ENCODE results near the gene P2RX5.
A peak's percentile ranks its signal among the peaks of the same experiment; 100 is the strongest.
"Not testable (repeated sequence)": the region's sequence is repeated elsewhere in the genome, so short reads cannot be mapped to it uniquely, and the experiment has no call there.

Gene P2RX5, protein sequence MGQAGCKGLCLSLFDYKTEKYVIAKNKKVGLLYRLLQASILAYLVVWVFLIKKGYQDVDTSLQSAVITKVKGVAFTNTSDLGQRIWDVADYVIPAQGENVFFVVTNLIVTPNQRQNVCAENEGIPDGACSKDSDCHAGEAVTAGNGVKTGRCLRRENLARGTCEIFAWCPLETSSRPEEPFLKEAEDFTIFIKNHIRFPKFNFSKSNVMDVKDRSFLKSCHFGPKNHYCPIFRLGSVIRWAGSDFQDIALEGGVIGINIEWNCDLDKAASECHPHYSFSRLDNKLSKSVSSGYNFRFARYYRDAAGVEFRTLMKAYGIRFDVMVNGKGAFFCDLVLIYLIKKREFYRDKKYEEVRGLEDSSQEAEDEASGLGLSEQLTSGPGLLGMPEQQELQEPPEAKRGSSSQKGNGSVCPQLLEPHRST

GRCh38 chr17:3695723-3696411 is at the start of gene P2RX5:
TSS of gene P2RX5 (minus strand) at chr17:3696155. CDS start at chr17:3696005, 150 bp downstream.
- DNase-seq (ENCODE audit: low read depth in 3 of 3): peak in 2 of 3 experiments; percentile 20 to 43

GRCh38 chr17:3745071-3745470 is 49.1 kb upstream of the P2RX5 start:
- no peak for DNase-seq (ENCODE audit: low read depth in 3 of 3)

- no peak for DNase-seq (ENCODE audit: low read depth in 3 of 3)
Measured at GRCh38 chr17:3744014-3744413, 48.1 kb upstream of the P2RX5 start.

- DNase-seq (ENCODE audit: low read depth in 3 of 3): peak in 1 of 3 experiments; percentile 15
Measured at GRCh38 chr17:3740611-3741073, 44.7 kb upstream of the P2RX5 start.

DNA sequence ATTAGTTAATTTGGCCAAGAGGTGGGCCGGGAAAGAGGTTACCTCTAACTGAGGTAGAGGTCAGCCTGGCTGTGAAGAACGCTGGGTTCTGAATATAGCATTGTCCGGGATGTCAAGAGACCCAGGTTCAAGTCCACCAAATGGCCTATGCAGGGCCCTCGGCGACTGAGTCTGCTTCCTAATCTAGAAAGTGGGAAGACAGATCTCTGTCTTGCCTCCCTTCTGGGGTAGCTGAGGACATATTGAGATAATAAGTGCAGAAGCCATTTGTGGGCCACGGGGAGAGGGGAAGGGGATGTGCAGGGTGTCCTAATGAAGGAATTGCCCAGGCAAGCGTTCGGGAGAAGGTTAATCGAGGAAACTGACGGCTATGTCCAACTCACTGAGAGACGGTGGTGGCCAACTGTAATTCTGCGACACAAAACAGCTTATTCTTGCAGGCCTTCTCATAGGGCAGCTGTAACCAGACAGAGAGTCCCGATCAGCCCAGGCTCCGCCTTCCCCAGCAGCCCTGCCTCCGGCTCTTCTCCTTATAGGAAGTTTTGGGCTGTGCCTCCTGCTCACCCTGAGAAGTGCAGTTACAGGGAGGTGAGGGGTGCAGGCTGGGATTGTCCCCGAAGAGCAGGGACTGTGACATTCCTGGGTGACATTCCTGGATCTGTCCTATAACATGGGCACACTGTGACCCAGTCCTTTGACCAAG is 43.6 kb upstream of the P2RX5 start:
- no peak for DNase-seq (ENCODE audit: low read depth in 3 of 3)

DNA sequence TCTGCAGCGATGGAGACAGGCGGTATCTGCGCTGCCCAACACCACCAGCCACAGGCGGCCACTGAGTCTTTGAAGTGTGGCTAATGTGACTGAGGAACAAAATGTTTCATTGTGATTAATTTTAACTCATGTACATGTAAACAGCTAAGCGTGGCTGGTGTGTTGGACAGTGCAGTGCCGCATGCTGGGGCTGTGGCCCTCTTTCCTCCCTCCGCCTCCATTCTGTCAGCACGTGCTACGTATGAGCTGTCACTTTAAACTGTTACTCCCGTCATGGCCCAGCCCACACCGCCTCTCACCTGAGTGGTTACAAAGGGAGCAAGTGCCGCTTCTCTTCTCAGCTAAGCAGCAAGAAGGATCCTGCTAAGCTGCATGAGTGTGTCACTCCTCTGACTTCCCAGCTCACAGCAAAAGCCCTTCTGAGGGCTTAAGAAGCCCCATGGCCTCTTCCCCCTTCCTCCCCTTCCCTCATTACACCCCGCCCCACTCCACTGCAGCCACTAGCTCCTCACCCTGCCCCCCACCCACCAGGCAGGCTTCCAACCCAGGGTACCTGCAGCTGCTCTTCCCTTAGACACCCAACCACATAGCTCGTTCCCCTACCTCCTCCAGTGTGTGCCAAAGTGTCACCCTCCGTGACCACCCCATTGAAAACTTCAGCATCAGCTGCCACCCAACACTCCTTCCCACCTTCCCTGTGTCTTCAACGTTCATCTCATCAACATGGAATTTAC is 42.8 kb upstream of the P2RX5 start:
- peak; percentile 53 to 72 (median 56) for DNase-seq (ENCODE audit: low read depth in 3 of 3)

DNA sequence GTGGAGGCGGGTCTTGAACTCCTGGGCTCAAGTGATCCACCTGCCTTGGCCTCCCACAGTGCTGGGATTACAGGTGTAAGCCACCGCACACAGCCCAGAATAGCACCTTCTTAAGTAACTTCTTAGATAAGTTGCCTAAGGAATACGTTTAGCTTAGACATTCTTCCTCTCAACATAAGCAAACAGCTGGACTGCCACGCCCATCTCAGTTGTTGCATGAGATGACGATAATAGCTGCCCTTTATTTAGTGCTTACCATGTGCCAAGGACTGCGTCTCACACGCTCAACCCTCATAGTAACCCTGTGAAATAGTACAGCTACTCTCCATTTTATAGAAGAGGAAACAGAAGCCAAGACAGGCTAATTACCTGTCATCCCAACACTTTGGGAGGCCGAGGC is 39.6 kb upstream of the P2RX5 start:
- no peak for DNase-seq (ENCODE audit: low read depth in 3 of 3)

GRCh38 chr17:3734911-3735276 is 38.9 kb upstream of the P2RX5 start:
- DNase-seq (ENCODE audit: low read depth in 3 of 3): not testable (repeated sequence)

GRCh38 chr17:3732210-3732621 is 36.3 kb upstream of the P2RX5 start:
- no peak for DNase-seq (ENCODE audit: low read depth in 3 of 3)

DNA sequence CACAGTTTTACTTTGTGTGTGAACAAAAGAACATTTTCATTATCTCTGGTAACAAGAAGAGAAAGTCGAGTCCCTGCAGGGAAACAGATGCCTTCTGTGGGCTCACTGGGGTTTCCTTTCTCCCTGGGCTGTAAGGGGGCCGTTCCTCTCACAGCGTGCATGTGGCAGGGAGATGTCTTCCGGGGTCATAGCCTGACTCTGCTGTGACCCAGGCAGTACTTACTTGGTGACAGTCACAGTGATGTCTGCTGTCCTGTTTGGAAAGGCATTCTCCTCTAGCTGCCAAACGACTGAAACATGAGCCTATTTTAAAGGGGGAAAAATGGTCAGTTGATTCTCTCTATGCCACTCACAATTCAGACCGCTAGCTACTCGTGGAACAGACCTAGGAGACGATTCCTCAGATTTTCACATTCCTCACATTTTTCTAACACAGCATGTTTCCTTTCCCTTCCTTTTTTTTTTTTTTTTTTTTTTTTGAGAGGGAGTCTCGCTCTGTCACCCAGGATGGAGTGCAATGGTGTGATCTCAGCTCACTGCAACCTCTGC is 35.0 kb upstream of the P2RX5 start:
- no peak for DNase-seq (ENCODE audit: low read depth in 3 of 3)

- no peak for DNase-seq (ENCODE audit: low read depth in 3 of 3)
Measured at GRCh38 chr17:3729881-3730280, 33.9 kb upstream of the P2RX5 start.

GRCh38 chr17:3728099-3728498 is 32.1 kb upstream of the P2RX5 start:
- not testable (repeated sequence) for DNase-seq (ENCODE audit: low read depth in 3 of 3)

DNA sequence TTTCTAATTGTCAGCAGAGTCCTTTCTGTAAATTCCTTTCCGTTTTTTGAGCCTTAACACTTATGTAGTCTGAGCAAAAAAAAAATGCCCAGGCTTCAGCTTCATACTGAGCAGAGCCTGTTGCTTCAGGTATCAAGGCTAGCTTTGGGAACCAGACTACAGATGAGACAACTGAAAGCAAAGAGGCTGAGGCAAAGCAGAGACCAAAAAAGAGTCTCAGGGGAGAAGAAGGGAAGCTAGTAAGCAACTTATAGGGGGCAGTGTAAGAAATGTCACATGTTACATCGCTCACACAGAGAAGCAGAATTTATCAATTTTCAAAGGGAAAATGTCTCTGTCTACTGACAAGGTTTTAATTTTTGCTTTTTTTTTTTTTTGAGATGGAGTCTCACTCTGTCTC is 31.1 kb upstream of the P2RX5 start:
- DNase-seq (ENCODE audit: low read depth in 3 of 3): no peak

DNA sequence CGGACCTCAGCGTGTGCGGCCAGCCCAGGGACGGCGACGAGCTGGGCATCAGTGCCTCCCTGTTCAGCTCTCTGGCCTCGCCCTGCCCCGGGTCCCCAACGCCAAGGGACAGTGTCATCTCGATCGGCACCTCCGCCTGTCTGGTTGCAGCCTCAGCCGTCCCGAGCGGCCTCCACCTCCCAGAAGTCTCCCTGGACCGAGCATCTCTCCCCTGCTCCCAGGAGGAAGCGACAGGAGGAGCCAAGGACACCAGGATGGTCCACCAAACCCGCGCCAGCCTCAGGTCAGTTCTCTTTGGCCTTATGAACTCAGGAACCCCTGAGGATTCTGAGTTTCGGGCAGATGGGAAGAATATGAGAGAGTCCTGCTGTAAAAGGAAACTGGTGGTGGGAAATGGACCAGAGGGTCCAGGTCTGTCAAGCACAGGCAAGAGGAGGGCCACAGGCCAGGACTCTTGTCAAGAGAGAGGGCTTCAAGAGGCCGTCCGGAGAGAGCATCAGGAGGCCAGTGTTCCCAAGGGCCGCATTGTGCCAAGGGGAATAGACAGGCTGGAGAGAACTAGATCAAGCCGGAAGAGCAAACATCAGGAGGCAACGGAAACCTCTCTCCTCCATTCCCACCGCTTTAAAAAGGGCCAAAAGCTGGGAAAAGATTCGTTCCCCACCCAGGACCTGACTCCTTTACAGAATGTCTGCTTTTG is 28.6 kb upstream of the P2RX5 start:
- DNase-seq (ENCODE audit: low read depth in 3 of 3): no peak

- peak; percentile 83 to 91 (median 84) for DNase-seq (ENCODE audit: low read depth in 3 of 3)
Measured at GRCh38 chr17:3723556-3724377, 27.8 kb upstream of the P2RX5 start, which contains the start of gene HASPIN. TSS of gene HASPIN (plus strand) at chr17:3723903. CDS start at chr17:3723936, 33 bp downstream.

- no peak for DNase-seq (ENCODE audit: low read depth in 3 of 3)
Measured at GRCh38 chr17:3723188-3723555, 27.2 kb upstream of the P2RX5 start.

- DNase-seq (ENCODE audit: low read depth in 3 of 3): no peak
Measured at GRCh38 chr17:3722716-3723115, 26.8 kb upstream of the P2RX5 start.

DNA sequence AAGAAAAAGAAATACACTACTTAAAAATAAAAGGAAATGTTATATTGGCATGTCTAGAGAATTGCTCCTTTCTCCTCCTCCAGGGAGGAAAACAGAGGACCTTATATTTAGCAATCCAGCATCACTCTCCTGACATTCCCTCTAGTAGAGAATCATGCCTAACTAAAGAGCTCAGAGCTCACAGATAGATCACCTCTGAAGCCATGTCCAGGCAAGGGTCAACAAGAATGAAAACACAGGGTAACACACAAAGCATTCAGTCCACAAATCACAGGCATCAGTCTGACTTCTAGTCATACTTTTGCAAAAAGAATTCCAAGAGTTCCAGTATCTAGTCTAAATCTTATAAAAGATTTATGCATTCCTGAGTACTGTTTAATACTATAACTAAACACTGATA is 23.3 kb upstream of the P2RX5 start:
- DNase-seq (ENCODE audit: low read depth in 3 of 3): no peak

DNA sequence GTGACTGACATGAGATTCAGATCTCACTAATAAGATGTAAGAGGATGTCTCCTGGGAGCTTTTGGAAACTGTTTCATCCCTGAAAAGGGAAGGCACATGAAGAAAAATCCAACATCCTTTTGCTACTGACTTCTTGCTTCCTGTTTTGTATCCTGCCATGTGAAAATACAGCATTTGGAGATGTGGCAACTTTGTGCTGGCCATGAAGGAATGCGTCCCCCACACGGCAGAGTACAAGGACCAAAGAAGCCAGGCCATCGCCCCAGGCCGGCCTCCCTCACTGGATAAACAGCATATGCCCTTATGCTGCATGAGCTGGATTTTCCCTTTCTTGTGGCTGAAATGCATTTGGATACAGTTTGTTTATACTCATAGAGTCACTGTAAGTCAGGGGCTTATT is 22.2 kb upstream of the P2RX5 start:
- DNase-seq (ENCODE audit: low read depth in 3 of 3): no peak

DNA sequence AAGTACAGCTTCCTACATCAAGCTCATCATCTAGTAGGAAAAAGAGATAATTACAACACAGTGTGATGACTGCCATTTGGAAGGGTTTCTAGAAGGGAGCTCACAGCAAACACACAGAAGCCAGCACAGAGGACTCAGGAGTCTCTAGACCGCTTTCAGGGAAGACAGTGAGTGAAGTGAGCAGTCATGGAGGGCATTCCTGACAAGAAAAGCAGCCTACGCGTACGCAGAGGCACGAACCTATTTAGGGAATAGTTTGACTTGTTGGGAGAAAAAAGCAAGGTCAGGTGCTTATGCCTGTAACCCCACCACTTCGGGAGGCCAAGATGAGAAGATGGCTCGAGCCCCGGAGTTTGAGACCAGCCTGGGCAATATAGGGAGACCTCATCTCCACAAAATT is 19.3 kb upstream of the P2RX5 start:
- no peak for DNase-seq (ENCODE audit: low read depth in 3 of 3)

Measured in stimulated activated CD4-positive, alpha-beta T cell treated with anti-CD3 and anti-CD28 coated beads, TNF-alpha, amount 100 ng/mL, for 24 hours (primary cell).